Lower lobe of right lung (tissue), 2 donors: Measurements from ENCODE around the gene CMTM4. TPM values are rescaled to one million over a fixed set of nuclear protein-coding genes. Genes with fewer than 3 reads are reported as not detected.
"Not testable (repeated sequence)": the region's sequence is repeated elsewhere in the genome, so short reads cannot be mapped to it uniquely, and the experiment has no call there.

Experiments used
- ATAC-seq, 2 donors: fragments of 200-7000 bp; cut with Tn5 transposase; one replicate each; pipeline ENCODE4 v1.9.1; 2020 to 2022; ENCODE audit warnings: mild to moderate bottlenecking in 2 of 2, moderate library complexity in 2 of 2
- DNase-seq: peaks from one replicate; pipeline ENCODE4 v3.0.0-alpha.2; 2020
- H3K27ac ChIP-seq: fragments of 200-600 bp; one replicate; pipeline ENCODE4 v1.8.0; 2022
- H3K27me3 ChIP-seq: fragments of 200-600 bp; one replicate; pipeline ENCODE4 v1.8.0; 2022; ENCODE audit warnings: low read depth
- H3K36me3 ChIP-seq: fragments of 200-600 bp; one replicate; pipeline ENCODE4 v1.8.0; 2022; ENCODE audit warnings: mild to moderate bottlenecking
- H3K4me1 ChIP-seq: fragments of 200-600 bp; one replicate; pipeline ENCODE4 v1.8.0; 2022
- H3K4me3 ChIP-seq: fragments of 200-600 bp; one replicate; pipeline ENCODE4 v1.8.0; 2022; ENCODE audit warnings: mild to moderate bottlenecking
- H3K9me3 ChIP-seq: fragments of 200-600 bp; one replicate; pipeline ENCODE4 v1.8.0; 2022
- intact Hi-C: fragments of 100-400 bp; cut with DNase I; formaldehyde crosslinking; loops from one replicate; pipeline ENCODE4 v1.11.0; 2022
- total RNA-seq: library from RNA; stranded (reverse); fragmentation: NEBNext Ultra II Directional; extraction: Animal tissue kit (Norgen Biotek cat#: 25700); gene quantifications from one replicate; pipeline ENCODE4 v1.2.1, GENCODE V29; 2021
- TF ChIP-seq, protein P1 (sequence below): fragments of 200-600 bp; IDR thresholded peaks from one replicate; pipeline ENCODE4 v1.8.0; 2022; ENCODE audit warnings: antibody characterized with exemption, mild to moderate bottlenecking
- donor health status: DM: no; HTN: yes; CAD: no; lungs with severe emphysema.

CMTM4 gene
- total RNA-seq, 1 donor from 2014 or later = 52.5 TPM

DNA sequence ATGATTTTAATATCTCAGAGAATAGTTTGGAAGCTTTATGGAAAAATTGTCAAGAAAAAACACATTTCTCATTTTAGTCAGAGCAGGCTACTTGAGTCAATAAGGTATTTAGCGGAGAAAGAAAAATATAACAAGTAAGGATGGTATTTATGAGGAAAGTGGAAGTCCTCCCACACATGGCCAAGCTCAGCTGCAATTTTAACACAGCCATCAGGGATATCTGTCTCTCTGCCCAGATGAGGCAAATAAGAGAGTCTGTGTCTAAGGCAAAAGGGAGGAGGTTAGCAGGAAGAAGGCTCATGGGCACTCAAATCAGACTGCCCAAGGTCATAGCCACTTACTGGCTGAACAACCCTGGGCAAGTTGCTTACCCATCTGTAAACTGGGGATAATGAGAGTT, 122.5 kb downstream of the CMTM4 start:
- TF ChIP-seq, protein P1, sequence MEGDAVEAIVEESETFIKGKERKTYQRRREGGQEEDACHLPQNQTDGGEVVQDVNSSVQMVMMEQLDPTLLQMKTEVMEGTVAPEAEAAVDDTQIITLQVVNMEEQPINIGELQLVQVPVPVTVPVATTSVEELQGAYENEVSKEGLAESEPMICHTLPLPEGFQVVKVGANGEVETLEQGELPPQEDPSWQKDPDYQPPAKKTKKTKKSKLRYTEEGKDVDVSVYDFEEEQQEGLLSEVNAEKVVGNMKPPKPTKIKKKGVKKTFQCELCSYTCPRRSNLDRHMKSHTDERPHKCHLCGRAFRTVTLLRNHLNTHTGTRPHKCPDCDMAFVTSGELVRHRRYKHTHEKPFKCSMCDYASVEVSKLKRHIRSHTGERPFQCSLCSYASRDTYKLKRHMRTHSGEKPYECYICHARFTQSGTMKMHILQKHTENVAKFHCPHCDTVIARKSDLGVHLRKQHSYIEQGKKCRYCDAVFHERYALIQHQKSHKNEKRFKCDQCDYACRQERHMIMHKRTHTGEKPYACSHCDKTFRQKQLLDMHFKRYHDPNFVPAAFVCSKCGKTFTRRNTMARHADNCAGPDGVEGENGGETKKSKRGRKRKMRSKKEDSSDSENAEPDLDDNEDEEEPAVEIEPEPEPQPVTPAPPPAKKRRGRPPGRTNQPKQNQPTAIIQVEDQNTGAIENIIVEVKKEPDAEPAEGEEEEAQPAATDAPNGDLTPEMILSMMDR = no peak
- Histone ChIP-seq H3K4me3 (no peak overlapping the region), H3K4me1 (peaks cover 13% of the 10 kb centered on the region), H3K36me3 (no peaks in the 10 kb centered on the region), H3K9me3 (no peaks in the 10 kb centered on the region), H3K27ac (no peak overlapping the region), H3K27me3 (peaks cover 15% of the 10 kb centered on the region)
- ATAC-seq (no peak), DNase-seq (no peak)
- intact Hi-C loops = no loop called here

DNA sequence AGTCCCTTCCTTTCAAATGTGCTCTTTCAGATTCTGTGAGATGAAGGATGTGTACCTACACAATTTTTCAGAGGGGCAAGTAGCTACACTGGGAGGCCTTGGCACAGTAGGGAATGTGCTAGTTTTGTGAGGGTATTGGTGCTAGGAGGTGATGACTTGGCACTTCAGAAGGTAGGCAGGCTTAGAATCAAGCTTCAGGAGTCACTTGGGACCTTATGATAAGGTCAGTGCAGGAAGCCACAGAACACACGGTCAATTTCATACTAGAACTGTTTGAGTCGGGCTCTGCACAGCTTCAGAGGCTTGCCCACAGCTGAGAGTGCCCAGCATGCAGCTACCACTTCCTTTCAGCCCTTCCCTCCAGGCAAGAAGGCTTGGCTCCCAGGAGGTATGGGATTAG, 124.2 kb downstream of the CMTM4 start:
- TF ChIP-seq, protein P1 = no peak
- Histone ChIP-seq H3K36me3 (no peaks in the 10 kb centered on the region), H3K4me1 (no peaks in the 10 kb centered on the region), H3K9me3 (no peaks in the 10 kb centered on the region), H3K4me3 (no peak overlapping the region), H3K27ac (no peak overlapping the region), H3K27me3 (no peaks in the 10 kb centered on the region)
- intact Hi-C loops = no loop called here
- no peak for ATAC-seq
- no peak for DNase-seq

DNA sequence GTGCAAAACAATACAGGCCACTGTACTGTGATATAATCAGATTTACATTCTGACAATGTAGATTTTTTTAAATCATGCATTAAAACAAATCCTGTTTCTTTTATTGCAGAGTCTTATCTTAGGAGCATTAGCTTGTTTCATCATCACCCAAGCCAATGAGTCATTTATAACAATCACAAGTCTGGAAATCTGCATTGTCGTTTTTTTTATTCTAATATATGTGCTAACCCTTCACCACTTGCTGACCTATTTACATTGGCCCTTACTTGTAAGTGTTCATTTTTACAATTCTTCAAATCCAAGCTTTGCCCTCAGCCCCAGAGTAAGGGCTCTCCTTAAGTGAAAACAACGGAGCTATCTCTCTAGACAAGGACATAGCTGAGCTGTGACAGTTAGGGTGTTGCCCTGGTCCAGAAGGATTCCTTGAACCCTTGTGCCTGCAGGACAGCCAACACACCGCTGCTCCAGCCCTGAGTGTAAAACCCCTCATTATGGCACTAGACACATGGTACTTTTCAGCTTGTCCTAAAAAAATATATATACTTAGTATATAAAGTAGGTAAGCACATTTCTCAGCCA, 126.6 kb downstream of the CMTM4 start:
- peaks cover 4% of the 10 kb centered on the region for H3K4me1 ChIP-seq
- H3K36me3 ChIP-seq = peaks cover 21% of the 10 kb centered on the region
- intact Hi-C loops = no loop called here
- TF ChIP-seq, protein P1 = no peak
- no peaks in the 10 kb centered on the region for H3K9me3 ChIP-seq
- peak; percentile 41 to 66 for ATAC-seq
- H3K27me3 ChIP-seq = no peaks in the 10 kb centered on the region
- no peak for DNase-seq
- H3K27ac ChIP-seq = no peak overlapping the region
- H3K4me3 ChIP-seq = no peak overlapping the region

DNA sequence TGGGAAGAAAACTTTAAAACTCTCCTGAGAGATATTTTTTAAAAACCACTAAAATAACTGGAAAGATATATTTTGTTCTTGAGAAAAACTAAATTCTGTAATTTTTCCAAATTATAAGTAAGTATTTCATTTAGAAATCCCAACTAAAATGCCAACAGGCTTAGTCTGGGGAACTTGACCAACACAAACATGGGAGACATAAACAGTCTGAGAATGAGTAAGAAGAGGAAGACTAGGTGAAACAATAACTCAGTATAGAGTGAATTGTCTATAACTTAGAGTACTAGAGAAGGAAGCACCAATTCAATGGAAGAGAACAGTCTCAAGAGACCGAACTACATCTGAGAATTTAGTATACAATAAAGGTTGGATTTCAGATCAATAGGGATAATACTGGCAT, 127.4 kb downstream of the CMTM4 start:
- intact Hi-C loops = no loop called here
- H3K27me3 ChIP-seq = no peaks in the 10 kb centered on the region
- ATAC-seq (no peak), DNase-seq (no peak)
- H3K36me3 ChIP-seq = peaks cover 29% of the 10 kb centered on the region
- TF ChIP-seq, protein P1 = no peak
- H3K27ac ChIP-seq = no peak overlapping the region
- H3K9me3 ChIP-seq = no peaks in the 10 kb centered on the region
- peaks cover 6% of the 10 kb centered on the region for H3K4me1 ChIP-seq
- no peak overlapping the region for H3K4me3 ChIP-seq

DNA sequence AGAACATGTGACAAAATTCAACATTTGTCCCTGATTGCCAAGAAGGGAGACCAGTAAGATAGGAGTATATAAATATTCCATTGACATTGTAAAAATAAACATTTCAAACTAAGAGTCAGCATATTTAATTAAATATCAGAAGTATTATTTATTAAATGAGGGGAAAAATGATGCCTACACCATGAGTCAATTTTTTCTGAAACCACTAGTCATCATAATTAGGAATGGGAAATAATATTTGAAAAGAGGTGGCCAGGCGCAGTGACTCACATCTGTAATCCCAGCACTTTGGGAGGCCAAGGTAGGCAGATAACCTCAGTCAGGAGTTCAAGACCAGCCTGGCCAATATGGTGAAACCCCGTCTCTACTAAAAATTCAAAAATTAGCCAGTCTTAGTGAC, 128.2 kb downstream of the CMTM4 start:
- Histone ChIP-seq H3K36me3 (peaks cover 37% of the 10 kb centered on the region), H3K27ac (no peak overlapping the region), H3K9me3 (no peaks in the 10 kb centered on the region), H3K4me3 (no peak overlapping the region), H3K27me3 (no peaks in the 10 kb centered on the region), H3K4me1 (peaks cover 6% of the 10 kb centered on the region)
- DNase-seq = no peak
- ATAC-seq = no peak
- intact Hi-C loops = no loop called here
- TF ChIP-seq, protein P1 = no peak

DNA sequence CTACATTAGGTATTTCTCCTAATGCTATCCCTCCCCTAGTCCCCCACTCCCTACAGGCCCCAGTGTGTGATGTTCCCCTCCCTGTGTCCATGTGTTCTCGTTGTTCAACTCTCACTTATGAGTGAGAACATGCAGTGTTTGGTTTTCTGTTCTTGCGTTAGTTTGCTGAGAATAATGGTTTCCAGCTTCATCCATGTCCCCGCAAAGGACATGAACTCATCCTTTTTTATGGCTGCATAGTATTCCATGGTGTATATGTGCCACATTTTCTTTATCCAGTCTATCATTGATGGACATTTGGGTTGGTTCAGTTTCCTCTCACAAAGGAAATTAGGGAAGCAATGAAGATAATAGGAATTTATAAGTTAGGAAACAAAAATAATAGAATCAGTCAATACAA, 129.3 kb downstream of the CMTM4 start:
- ATAC-seq, intact Hi-C loops: not testable (repeated sequence)
- H3K36me3 ChIP-seq = peaks cover 45% of the 10 kb centered on the region

More for the DNA sequence above, 129.3 kb downstream of the CMTM4 start:
- not testable (repeated sequence) for H3K27ac ChIP-seq, DNase-seq, H3K27me3 ChIP-seq, H3K9me3 ChIP-seq, H3K4me3 ChIP-seq, H3K4me1 ChIP-seq
